GM12878 (cell line): ENCODE measurements around the gene ADSL. TPM values are rescaled to one million over a fixed set of nuclear protein-coding genes. Genes with fewer than 3 reads are reported as not detected.

Source experiments
- ATAC-seq: fragments of 200-7000 bp; cut with Tn5 transposase; 3 replicates; pipeline ENCODE4 v1.9.1; 2020; ENCODE audit warnings: mild to moderate bottlenecking, moderate library complexity
- BruUV-seq: library from RNA; stranded (reverse); fragments of 400-500 nt; replicated peaks from 2 replicates; lab custom pipeline; 2021; lab: Mats Ljungman, UMichigan
- CTCF ChIA-PET: fragments of 300-600 bp; sonication (Branson Sonifier 250); formaldehyde crosslinking; extraction: SDS; loops from one replicate; lab custom pipeline; 2021; ENCODE audit warnings: inconsistent platforms; lab: Yijun Ruan, JAX
- POLR2A ChIA-PET: fragments of 350-600 bp; formaldehyde crosslinking; extraction: SDS; loops from one replicate; lab custom pipeline; 2021; ENCODE audit warnings: inconsistent platforms; lab: Charles Lee
- RAD21 ChIA-PET: fragments of 300-600 bp; sonication (Branson Sonifier 250); formaldehyde crosslinking; loops from one replicate; lab custom pipeline; 2023; ENCODE audit warnings: antibody characterized with exemption; ENCODE audit not compliant: unreplicated experiment; lab: Charles Lee
- SMC1A ChIA-PET: fragments of 300-600 bp; sonication (Branson Sonifier 250); formaldehyde crosslinking; loops from one replicate; lab custom pipeline; 2023; ENCODE audit not compliant: unreplicated experiment, uncharacterized antibody; lab: Charles Lee
- DNase-seq: peaks from one replicate; pipeline ENCODE4 v3.0.0-alpha.2; 2011; ENCODE audit warnings: low read depth, low spot score
- FAIRE-seq: peaks from 3 replicates; lab custom pipeline; 2011; peaks lifted over from hg19 to GRCh38; lab: Jason Lieb, UNC
- H2AFZ ChIP-seq: 2 replicates; pipeline ENCODE4 v1.6.0; 2011; ENCODE audit warnings: low read depth, low read length, control low read depth; ENCODE audit not compliant: control insufficient read depth
- H3K27ac ChIP-seq: 2 replicates; pipeline ENCODE4 v1.5.1; 2011; ENCODE audit warnings: control low read depth; ENCODE audit not compliant: control insufficient read depth, insufficient read depth
- H3K27me3 ChIP-seq, 2 experiments: replicated peaks in 1 of 2; 2 replicates each; pipeline versions ENCODE4 v1.6.0 to v1.6.1; 2011; ENCODE audit warnings: low read length in 1 of 2; ENCODE audit not compliant: control insufficient read depth in 2 of 2, insufficient read depth in 2 of 2
- H3K36me3 ChIP-seq, 2 experiments: 2 replicates each; pipeline ENCODE4 v1.5.1; 2011; ENCODE audit warnings: low read length in 1 of 2; ENCODE audit not compliant: control insufficient read depth in 2 of 2, insufficient read depth in 2 of 2
- H3K4me1 ChIP-seq: 2 replicates; pipeline ENCODE4 v1.6.1; 2011; ENCODE audit warnings: mild to moderate bottlenecking, low read length, moderate library complexity, mixed read lengths; ENCODE audit not compliant: control insufficient read depth, insufficient read depth
- H3K4me2 ChIP-seq: 2 replicates; pipeline ENCODE4 v1.6.0; 2011; ENCODE audit warnings: control low read depth; ENCODE audit not compliant: control insufficient read depth, insufficient read depth
- H3K4me3 ChIP-seq: fragments of 200-600 bp; sonication (generic); 2 replicates; pipeline ENCODE4 v1.5.1; 2016
- H3K79me2 ChIP-seq: 2 replicates; pipeline ENCODE4 v1.6.0; 2011; ENCODE audit warnings: low read length; ENCODE audit not compliant: control insufficient read depth, insufficient read depth
- H3K9ac ChIP-seq: 2 replicates; pipeline ENCODE4 v1.8.0; 2011; ENCODE audit warnings: low read length, control low read depth, mixed read lengths; ENCODE audit not compliant: control insufficient read depth, insufficient read depth
- H3K9me3 ChIP-seq: replicated peaks from 3 replicates; pipeline ENCODE4 v1.5.1; 2011; ENCODE audit warnings: mild to moderate bottlenecking, low read length; ENCODE audit not compliant: control insufficient read depth, insufficient read depth
- H4K20me1 ChIP-seq: 2 replicates; pipeline ENCODE4 v1.6.0; 2011; ENCODE audit not compliant: control insufficient read depth, insufficient read depth
- ESRRA ChIP-seq: IDR thresholded peaks from 2 replicates; pipeline ENCODE4 v1.6.1; 2012; ENCODE audit warnings: mild to moderate bottlenecking, low read length, improper control_type of control experiment
- IKZF2 ChIP-seq, 2 experiments: fragments of 450-650 bp; IDR thresholded peaks; 2 replicates each; pipeline ENCODE4 v1.6.1; 2017; ENCODE audit warnings: mild to moderate bottlenecking in 2 of 2, moderate library complexity in 2 of 2
- IRF4 ChIP-seq: IDR thresholded peaks from 2 replicates; pipeline ENCODE4 v1.6.1; 2011; ENCODE audit warnings: low read depth, low read length
- NR2C2 ChIP-seq: IDR thresholded peaks from 2 replicates; pipeline ENCODE4 v1.6.1; 2011; ENCODE audit warnings: borderline replicate concordance, low read depth; ENCODE audit not compliant: control insufficient read depth, insufficient read length
- PML ChIP-seq: IDR thresholded peaks from 2 replicates; pipeline ENCODE4 v1.6.1; 2012; ENCODE audit warnings: low read length, inconsistent platforms
- WGBS: methylation state at CpG from one replicate; pipeline ENCODE4 v1.1.6; 2016; ENCODE audit warnings: low lambda C conversion rate; ENCODE audit not compliant: insufficient replicate concordance, insufficient coverage; ENCODE audit errors: missing lambda C conversion rate; 5-methylcytosine and 5-hydroxymethylcytosine counted together
- in situ Hi-C: fragments of 300-500 bp; cut with MboI; formaldehyde crosslinking; loops from 9 replicates; pipeline ENCODE4 v1.14.3; 2018; ENCODE audit warnings: mixed read lengths
- intact Hi-C: fragments of 100-400 bp; cut with micrococcal nuclease; formaldehyde crosslinking; loops from one replicate; pipeline ENCODE4 v1.14.2; 2022; ENCODE audit not compliant: unreplicated experiment
- polyA plus RNA-seq, 11 experiments: library from polyadenylated mRNA; depleted of rRNA in 4 of 11; unstranded in 6 of 11; stranded (reverse) in 5 of 11; fragments of >200 nt; fragmentation: Nextera tagmentation in 4 of 11; fragmentation: Illumina TruSeq in 1 of 11; extraction: Ambion mirVana in 4 of 11; extraction: Trizol in 1 of 11; gene quantifications; 1 replicate in 1 of 11; 2 replicates in 10 of 11; pipeline versions ENCODE4 v1.2.1 to v1.2.3, GENCODE V29; 2011 to 2016; ENCODE audit warnings: inconsistent platforms in 2 of 11, missing spikeins in 2 of 11, low read depth in 1 of 11
- total RNA-seq, 4 experiments: library from RNA; depleted of rRNA in 3 of 4; stranded (reverse); fragments of >200 nt in 3 of 4; fragmentation: Illumina TruSeq in 1 of 4; extraction: Trizol in 1 of 4; gene quantifications; 2 replicates each; pipeline versions ENCODE4 v1.2.1 to v1.2.3, GENCODE V29; 2013 to 2021
- TF ChIP-seq, protein P1 (sequence below): fragments of 450-650 bp; IDR thresholded peaks from 2 replicates; pipeline ENCODE4 v1.6.1; 2017; ENCODE audit warnings: antibody characterized with exemption, mild to moderate bottlenecking, moderate library complexity
- TF ChIP-seq, protein P2 (sequence below): fragments of 450-650 bp; IDR thresholded peaks from 2 replicates; pipeline ENCODE4 v1.6.1; 2016; ENCODE audit warnings: mild to moderate bottlenecking
- TF ChIP-seq, protein P3 (sequence below): fragments of 450-650 bp; IDR thresholded peaks from 2 replicates; pipeline ENCODE4 v1.6.1; 2018; ENCODE audit warnings: mild to moderate bottlenecking, low read depth, moderate library complexity; ENCODE audit not compliant: partially characterized antibody
- TF ChIP-seq, protein P4 (sequence below): fragments of 450-650 bp; IDR thresholded peaks from 2 replicates; pipeline ENCODE4 v1.6.1; 2017; ENCODE audit warnings: mild to moderate bottlenecking, low read depth, inconsistent platforms; ENCODE audit not compliant: poor library complexity, severe bottlenecking
- TF ChIP-seq, protein P5 (sequence below): fragments of 450-650 bp; IDR thresholded peaks from 2 replicates; pipeline ENCODE4 v1.6.1; 2017; ENCODE audit warnings: low read depth, mild to moderate bottlenecking, moderate library complexity

The ADSL gene
- total and polyA plus RNA-seq, 10 of the 15 experiments (the other 5 are each of a cell fraction or from before 2014, with no cell fraction given): 126 to 313 (median 143) TPM

DNA sequence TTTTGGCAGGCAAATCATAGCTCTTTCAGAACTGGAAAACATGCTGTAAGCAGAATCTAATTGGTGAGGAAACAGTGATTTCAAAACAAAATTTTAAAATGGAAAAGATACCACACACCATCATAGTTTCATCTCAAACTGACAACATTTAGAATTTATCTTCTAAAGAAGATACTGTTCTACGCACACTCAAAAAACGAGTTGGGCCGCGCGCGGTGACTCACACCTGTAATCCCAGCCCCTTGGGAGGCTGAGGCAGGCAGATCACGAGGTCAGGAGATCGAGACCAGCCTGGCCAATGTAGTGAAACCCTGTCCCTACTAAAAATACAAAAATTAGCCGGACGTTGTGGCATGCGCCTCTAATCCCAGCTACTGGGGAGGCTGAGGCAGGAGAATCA, 44.2 kb upstream of the ADSL start (continued):
- TF ChIP-seq, protein P1, sequence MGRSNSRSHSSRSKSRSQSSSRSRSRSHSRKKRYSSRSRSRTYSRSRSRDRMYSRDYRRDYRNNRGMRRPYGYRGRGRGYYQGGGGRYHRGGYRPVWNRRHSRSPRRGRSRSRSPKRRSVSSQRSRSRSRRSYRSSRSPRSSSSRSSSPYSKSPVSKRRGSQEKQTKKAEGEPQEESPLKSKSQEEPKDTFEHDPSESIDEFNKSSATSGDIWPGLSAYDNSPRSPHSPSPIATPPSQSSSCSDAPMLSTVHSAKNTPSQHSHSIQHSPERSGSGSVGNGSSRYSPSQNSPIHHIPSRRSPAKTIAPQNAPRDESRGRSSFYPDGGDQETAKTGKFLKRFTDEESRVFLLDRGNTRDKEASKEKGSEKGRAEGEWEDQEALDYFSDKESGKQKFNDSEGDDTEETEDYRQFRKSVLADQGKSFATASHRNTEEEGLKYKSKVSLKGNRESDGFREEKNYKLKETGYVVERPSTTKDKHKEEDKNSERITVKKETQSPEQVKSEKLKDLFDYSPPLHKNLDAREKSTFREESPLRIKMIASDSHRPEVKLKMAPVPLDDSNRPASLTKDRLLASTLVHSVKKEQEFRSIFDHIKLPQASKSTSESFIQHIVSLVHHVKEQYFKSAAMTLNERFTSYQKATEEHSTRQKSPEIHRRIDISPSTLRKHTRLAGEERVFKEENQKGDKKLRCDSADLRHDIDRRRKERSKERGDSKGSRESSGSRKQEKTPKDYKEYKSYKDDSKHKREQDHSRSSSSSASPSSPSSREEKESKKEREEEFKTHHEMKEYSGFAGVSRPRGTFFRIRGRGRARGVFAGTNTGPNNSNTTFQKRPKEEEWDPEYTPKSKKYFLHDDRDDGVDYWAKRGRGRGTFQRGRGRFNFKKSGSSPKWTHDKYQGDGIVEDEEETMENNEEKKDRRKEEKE: no peak

DNA sequence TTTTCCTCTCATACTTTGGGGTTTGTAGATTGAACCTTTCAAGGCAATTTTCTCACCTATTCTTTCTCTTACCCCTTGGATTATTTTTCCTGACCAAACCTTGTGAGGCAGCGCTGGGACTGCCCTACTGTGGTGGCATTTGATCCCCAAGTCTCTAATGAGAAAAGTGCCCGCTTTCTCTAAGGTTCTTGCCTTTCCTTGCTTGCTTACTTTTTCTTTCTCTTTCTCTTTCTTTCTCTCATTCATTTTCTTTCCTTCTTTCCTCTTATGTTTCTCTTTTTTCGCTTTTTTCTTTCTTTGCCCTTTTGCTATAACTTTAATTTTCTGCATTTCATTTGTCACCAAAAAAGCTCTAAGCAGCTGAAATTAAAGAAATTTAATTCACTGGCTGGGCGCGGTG, 40.7 kb upstream of the ADSL start:
- DNase-seq: no peak
- ATAC-seq: no peak
- BruUV-seq: no TSS peak
- Histone ChIP-seq H3K79me2 (no peaks in the 10 kb centered on the region), H2AFZ (no peak overlapping the region), H3K4me3 (no peak overlapping the region), H3K36me3 (peaks cover 11 to 26% of the 10 kb centered on the region in 2 experiments), H3K4me1 (peaks cover 8% of the 10 kb centered on the region), H3K9ac (no peak overlapping the region), H3K4me2 (no peak overlapping the region), H3K9me3 (no peaks in the 10 kb centered on the region), H3K27me3 (no peaks in the 10 kb centered on the region), H4K20me1 (no peaks in the 10 kb centered on the region), H3K27ac (no peak overlapping the region)
- ChIA-PET SMC1A (no interaction called here), RAD21 (no interaction called here), POLR2A (no interaction called here), CTCF (no interaction called here)
- in situ Hi-C loops: no loop called here
- 100% methylated on average over 5 of the region's 5 CpGs for WGBS
- FAIRE-seq: no peak
- intact Hi-C loops: no loop called here
- TF ChIP-seq, protein P2, sequence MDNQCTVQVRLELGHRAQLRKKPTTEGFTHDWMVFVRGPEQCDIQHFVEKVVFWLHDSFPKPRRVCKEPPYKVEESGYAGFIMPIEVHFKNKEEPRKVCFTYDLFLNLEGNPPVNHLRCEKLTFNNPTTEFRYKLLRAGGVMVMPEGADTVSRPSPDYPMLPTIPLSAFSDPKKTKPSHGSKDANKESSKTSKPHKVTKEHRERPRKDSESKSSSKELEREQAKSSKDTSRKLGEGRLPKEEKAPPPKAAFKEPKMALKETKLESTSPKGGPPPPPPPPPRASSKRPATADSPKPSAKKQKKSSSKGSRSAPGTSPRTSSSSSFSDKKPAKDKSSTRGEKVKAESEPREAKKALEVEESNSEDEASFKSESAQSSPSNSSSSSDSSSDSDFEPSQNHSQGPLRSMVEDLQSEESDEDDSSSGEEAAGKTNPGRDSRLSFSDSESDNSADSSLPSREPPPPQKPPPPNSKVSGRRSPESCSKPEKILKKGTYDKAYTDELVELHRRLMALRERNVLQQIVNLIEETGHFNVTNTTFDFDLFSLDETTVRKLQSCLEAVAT: no peak
- TF ChIP-seq IKZF2 (IDR thresholded peaks at IDR 0.05): no peak
- TF ChIP-seq, protein P3, sequence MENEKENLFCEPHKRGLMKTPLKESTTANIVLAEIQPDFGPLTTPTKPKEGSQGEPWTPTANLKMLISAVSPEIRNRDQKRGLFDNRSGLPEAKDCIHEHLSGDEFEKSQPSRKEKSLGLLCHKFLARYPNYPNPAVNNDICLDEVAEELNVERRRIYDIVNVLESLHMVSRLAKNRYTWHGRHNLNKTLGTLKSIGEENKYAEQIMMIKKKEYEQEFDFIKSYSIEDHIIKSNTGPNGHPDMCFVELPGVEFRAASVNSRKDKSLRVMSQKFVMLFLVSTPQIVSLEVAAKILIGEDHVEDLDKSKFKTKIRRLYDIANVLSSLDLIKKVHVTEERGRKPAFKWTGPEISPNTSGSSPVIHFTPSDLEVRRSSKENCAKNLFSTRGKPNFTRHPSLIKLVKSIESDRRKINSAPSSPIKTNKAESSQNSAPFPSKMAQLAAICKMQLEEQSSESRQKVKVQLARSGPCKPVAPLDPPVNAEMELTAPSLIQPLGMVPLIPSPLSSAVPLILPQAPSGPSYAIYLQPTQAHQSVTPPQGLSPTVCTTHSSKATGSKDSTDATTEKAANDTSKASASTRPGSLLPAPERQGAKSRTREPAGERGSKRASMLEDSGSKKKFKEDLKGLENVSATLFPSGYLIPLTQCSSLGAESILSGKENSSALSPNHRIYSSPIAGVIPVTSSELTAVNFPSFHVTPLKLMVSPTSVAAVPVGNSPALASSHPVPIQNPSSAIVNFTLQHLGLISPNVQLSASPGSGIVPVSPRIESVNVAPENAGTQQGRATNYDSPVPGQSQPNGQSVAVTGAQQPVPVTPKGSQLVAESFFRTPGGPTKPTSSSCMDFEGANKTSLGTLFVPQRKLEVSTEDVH: no peak
- TF ChIP-seq IRF4: no peak
- TF ChIP-seq, protein P4, sequence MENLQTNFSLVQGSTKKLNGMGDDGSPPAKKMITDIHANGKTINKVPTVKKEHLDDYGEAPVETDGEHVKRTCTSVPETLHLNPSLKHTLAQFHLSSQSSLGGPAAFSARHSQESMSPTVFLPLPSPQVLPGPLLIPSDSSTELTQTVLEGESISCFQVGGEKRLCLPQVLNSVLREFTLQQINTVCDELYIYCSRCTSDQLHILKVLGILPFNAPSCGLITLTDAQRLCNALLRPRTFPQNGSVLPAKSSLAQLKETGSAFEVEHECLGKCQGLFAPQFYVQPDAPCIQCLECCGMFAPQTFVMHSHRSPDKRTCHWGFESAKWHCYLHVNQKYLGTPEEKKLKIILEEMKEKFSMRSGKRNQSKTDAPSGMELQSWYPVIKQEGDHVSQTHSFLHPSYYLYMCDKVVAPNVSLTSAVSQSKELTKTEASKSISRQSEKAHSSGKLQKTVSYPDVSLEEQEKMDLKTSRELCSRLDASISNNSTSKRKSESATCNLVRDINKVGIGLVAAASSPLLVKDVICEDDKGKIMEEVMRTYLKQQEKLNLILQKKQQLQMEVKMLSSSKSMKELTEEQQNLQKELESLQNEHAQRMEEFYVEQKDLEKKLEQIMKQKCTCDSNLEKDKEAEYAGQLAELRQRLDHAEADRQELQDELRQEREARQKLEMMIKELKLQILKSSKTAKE: no peak
- no peak for TF ChIP-seq NR2C2
- TF ChIP-seq, protein P5, sequence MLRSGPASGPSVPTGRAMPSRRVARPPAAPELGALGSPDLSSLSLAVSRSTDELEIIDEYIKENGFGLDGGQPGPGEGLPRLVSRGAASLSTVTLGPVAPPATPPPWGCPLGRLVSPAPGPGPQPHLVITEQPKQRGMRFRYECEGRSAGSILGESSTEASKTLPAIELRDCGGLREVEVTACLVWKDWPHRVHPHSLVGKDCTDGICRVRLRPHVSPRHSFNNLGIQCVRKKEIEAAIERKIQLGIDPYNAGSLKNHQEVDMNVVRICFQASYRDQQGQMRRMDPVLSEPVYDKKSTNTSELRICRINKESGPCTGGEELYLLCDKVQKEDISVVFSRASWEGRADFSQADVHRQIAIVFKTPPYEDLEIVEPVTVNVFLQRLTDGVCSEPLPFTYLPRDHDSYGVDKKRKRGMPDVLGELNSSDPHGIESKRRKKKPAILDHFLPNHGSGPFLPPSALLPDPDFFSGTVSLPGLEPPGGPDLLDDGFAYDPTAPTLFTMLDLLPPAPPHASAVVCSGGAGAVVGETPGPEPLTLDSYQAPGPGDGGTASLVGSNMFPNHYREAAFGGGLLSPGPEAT: no peak
- TF ChIP-seq ESRRA: no peak
- TF ChIP-seq PML: no peak
